ENCODE results near the gene MRGPRF.

Gene MRGPRF

DNA sequence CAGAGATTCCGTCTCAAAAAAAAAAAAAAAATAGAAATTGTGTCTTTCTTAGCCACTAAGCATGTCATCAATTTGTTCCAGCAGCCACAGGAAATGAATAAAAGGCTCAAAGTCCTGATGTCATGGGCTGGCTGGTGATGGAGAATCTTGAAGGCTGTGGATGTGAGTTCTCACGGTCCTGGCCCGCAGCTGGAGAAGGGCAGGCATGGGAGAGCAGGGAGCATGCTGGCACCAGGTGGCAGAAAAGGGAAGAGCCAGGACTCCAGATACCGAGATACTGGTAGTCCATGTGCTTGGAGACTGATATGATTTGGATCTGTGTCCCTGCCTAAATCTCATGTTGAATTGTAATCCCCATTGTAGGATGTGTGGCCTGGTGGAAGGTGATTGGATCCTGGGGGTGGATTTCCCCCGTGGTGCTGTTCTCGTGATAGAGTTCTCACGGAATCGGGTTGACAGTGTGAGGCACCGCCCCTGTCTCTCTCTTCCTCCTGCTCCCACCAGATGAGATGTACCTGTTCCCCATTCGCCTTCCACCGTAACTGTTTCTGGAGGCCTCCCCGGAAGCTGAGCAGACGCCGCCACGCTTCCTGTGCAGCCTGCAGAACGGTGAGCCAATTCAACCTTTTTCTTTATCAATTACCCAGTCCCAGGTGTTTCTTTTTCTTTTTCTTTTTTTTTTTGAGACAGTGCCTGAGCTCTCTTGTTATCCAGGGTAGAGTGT, 50.4 kb downstream of the MRGPRF start:
- no peak for FAIRE-seq
- TF ChIP-seq POU2F2 (IDR thresholded peaks at IDR 0.05; ENCODE audit: low read depth, low read length) (no peak), POLR2A (IDR thresholded peaks at IDR 0.05; ENCODE audit: low read depth, low read length) (no peak), SPI1 (IDR thresholded peaks at IDR 0.05; ENCODE audit: low read depth, low read length) (no peak), POLR2AphosphoS5 (IDR thresholded peaks at IDR 0.05; ENCODE audit: low read depth, low read length) (no peak), TAF1 (IDR thresholded peaks at IDR 0.05; ENCODE audit: low read depth, low read length) (no peak), PAX5 (IDR thresholded peaks at IDR 0.05; ENCODE audit: insufficient read depth, low read length, severe bottlenecking) (no peak)

DNA sequence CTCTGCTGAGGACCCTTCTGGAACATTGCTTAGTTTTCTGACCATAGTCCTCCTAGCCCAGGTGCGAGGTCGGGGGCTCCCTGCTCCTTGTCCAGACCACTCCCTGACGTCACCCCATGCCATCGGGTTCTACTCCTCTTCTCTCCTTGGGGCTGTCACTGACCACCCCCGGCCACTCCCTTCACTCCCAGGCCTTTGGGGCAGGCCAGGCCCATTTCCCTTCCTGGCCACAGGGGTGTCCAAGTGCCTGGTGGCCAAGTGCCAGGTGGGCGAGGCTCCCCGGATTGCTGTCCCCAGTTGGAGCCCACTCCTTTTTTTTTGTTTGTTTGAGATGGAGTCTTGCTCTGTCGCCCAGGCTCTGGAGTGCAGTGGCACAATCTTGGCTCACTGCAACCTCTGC, 51.8 kb downstream of the MRGPRF start:
- TF ChIP-seq POU2F2 (IDR thresholded peaks at IDR 0.05; ENCODE audit: low read depth, low read length) (no peak), TAF1 (IDR thresholded peaks at IDR 0.05; ENCODE audit: low read depth, low read length) (no peak), POLR2A (IDR thresholded peaks at IDR 0.05; ENCODE audit: low read depth, low read length) (no peak), POLR2AphosphoS5 (IDR thresholded peaks at IDR 0.05; ENCODE audit: low read depth, low read length) (no peak), SPI1 (IDR thresholded peaks at IDR 0.05; ENCODE audit: low read depth, low read length) (no peak), PAX5 (IDR thresholded peaks at IDR 0.05; ENCODE audit: insufficient read depth, low read length, severe bottlenecking) (no peak)
- FAIRE-seq: no peak

More for the DNA sequence above, 50.4 kb downstream of the MRGPRF start:
- no peak for DNase-seq (ENCODE audit: insufficient read length, low spot score)

DNA sequence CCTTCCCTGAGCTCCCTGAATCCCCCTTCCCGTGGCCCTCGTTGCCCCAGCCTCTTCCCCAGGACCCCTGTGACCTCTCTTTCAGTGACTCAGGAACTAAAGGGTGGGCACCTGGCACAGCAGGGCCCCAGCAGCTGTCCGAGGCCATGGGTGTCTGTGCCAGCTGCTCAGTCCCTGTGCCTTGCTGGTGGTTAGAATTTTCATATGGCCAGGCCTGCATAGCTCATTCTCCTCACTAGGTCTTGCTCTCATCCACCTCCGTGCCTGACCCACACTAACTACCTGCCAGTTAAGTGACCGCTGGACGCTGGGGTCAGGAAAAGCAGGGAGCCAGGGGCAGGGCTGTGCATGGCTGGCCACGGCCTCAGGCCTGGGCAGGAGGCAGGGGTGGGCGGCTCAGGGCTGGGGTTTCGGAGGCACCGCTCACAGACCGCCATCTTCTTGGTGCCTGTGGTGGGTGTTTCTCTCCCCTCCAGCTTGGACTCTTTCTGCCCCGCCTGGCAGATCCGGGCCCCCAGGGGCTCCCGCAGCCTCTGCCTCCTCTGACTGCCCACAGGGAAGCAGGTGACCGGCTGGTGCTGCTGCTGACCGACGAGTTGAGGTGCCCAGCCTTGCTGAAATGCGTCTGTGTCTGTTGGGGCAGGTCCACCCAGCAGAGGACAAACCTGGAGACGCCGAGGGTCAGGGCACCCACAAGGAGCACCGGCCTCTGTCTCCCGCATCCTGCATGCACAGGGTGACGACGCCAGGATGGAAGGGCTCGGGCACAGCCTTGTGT, 52.6 kb downstream of the MRGPRF start:
- FAIRE-seq (no peak), DNase-seq (ENCODE audit: insufficient read length, low spot score) (no peak)
- TF ChIP-seq POLR2A (IDR thresholded peaks at IDR 0.05; ENCODE audit: low read depth, low read length) (no peak), PAX5 (IDR thresholded peaks at IDR 0.05; ENCODE audit: insufficient read depth, low read length, severe bottlenecking) (no peak)

More for the DNA sequence above, 51.8 kb downstream of the MRGPRF start:
- no peak for DNase-seq (ENCODE audit: insufficient read length, low spot score)

DNA sequence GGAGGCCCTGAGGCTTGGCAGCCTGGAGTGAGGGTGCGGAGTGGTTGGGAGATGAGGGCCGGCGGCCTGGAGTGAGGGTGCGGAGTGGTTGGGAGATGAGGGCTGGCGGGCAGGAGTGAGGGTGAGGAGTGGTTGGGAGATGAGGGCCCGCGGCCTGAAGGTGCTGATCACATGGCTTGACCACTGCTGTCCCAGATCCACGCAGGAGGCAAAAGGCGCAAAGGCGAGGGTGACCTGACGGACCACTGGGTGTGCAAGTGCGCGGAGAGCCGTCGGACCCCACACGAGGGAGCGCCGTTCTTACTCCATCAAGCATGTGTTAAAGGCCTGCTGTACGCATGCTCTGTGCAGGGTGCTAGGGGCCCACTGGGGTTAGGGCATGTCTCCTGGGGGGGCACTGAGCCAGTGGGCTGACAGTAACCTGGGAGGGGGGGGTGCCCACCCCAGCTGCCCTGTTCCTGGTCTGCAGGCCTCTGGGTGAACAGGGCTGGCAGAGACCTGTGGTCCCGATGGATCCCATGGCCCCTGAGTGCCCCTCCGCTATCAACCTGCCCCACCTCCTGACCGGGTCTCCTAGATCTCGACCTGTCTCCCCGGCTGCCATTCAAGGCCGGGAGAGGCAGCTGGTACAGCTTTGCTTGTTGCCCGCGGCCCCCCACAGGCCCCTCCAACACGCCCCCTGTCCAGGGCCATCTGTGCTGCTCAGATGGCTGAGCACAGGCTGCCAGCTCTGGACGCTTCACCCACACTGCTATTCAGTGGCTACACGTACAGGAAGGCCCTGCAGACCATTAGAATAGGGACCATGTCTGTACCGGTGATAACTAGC, 53.4 kb downstream of the MRGPRF start:
- TF ChIP-seq PAX5 (IDR thresholded peaks at IDR 0.05; ENCODE audit: insufficient read depth, low read length, severe bottlenecking) (no peak), POLR2AphosphoS5 (IDR thresholded peaks at IDR 0.05; ENCODE audit: low read depth, low read length) (no peak), POU2F2 (IDR thresholded peaks at IDR 0.05; ENCODE audit: low read depth, low read length) (no peak), SPI1 (IDR thresholded peaks at IDR 0.05; ENCODE audit: low read depth, low read length) (no peak), POLR2A (IDR thresholded peaks at IDR 0.05; ENCODE audit: low read depth, low read length) (no peak)
- DNase-seq (ENCODE audit: insufficient read length, low spot score): no peak
- FAIRE-seq: no peak

DNA sequence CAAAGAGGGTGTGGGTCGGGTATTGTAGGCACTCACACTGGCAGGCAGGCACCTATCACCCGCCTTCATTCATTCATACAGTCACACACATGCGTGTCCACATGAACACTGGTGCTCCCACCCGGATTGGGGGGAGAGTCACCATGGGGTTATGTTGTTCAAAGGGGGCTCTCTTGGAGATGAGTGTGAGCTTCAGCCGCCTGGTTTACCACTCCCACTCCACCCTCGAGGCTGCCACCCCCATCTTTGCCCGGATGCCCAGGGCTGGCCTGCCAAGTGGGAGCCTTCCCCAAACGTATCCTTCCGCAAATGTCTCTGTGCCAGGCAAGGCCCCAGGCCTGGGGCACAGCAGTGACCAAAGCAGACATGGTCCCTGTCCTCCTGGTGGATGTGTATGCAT, 54.8 kb downstream of the MRGPRF start:
- no peak for FAIRE-seq
- TF ChIP-seq POLR2A (IDR thresholded peaks at IDR 0.05; ENCODE audit: low read depth, low read length): no peak
- no peak for TF ChIP-seq POLR2AphosphoS5 (IDR thresholded peaks at IDR 0.05; ENCODE audit: low read depth, low read length)
- no peak for TF ChIP-seq TAF1 (IDR thresholded peaks at IDR 0.05; ENCODE audit: low read depth, low read length)
- no peak for TF ChIP-seq POU2F2 (IDR thresholded peaks at IDR 0.05; ENCODE audit: low read depth, low read length)
- TF ChIP-seq PAX5 (IDR thresholded peaks at IDR 0.05; ENCODE audit: insufficient read depth, low read length, severe bottlenecking): no peak
- no peak for TF ChIP-seq SPI1 (IDR thresholded peaks at IDR 0.05; ENCODE audit: low read depth, low read length)
- no peak for DNase-seq (ENCODE audit: insufficient read length, low spot score)

DNA sequence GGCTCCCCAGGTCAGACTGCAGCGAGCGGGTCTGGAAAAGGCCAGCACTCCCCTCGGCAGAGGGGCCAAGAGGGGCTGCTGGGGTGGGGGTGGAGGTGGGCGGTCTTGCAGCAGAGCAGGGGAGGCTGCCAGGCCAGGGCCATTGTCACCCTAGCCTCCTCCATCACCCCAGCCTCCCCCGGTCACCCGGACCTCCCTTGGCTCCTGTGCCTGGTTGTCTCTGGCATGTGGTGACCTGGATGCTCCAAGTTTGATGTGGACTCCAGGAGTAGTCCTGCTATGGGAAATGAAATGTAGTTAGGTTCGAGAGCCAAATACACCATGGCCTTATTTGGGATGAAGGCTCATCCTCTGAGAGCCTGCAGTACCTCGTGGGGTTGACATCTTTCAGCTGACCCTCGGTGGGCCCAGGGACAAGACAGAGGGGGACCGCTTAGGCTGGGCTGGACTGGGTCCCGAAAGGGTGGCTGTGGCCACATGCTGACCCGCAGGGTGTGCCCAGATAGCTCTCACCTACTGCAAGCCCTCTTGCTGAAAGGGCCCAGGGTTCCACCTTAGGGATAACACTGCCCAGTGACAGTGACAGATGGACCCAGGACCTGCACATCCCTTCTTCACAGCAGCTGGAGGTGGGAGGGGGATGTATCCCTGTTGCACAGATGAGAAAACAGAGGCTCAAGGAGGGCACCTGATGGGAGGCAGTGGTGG, 56.3 kb downstream of the MRGPRF start:
- DNase-seq (ENCODE audit: insufficient read length, low spot score) (no peak), FAIRE-seq (no peak)
- TF ChIP-seq POLR2AphosphoS5 (IDR thresholded peaks at IDR 0.05; ENCODE audit: low read depth, low read length) (no peak), POLR2A (IDR thresholded peaks at IDR 0.05; ENCODE audit: low read depth, low read length) (no peak), POU2F2 (IDR thresholded peaks at IDR 0.05; ENCODE audit: low read depth, low read length) (no peak), SPI1 (IDR thresholded peaks at IDR 0.05; ENCODE audit: low read depth, low read length) (no peak), TAF1 (IDR thresholded peaks at IDR 0.05; ENCODE audit: low read depth, low read length) (no peak), PAX5 (IDR thresholded peaks at IDR 0.05; ENCODE audit: insufficient read depth, low read length, severe bottlenecking) (no peak)

DNA sequence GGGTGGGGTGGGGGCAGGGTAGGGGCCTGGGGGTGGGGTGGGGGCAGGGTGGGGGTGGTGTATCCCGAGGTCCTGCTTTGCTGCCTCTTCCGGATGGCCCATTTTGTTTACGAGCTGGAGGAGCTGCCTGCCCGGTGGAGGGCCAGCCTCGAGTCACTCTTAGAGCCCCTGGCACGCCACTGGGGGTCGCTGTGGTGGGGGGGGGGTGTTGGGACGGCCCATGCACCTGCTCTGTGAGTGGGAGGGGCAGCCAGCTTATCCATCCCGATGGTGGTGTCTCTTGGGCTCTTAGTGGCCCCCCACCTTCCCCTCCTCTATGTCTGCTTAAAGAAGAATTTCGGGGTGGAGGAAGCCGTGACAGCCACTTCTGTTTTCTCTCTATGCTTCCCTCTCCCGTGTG, 56.9 kb downstream of the MRGPRF start:
- DNase-seq (ENCODE audit: insufficient read length, low spot score): peak; percentile 74
- FAIRE-seq: no peak
- TF ChIP-seq SPI1 (IDR thresholded peaks at IDR 0.05; ENCODE audit: low read depth, low read length) (no peak), PAX5 (IDR thresholded peaks at IDR 0.05; ENCODE audit: insufficient read depth, low read length, severe bottlenecking) (no peak), POLR2A (IDR thresholded peaks at IDR 0.05; ENCODE audit: low read depth, low read length) (no peak), POLR2AphosphoS5 (IDR thresholded peaks at IDR 0.05; ENCODE audit: low read depth, low read length) (no peak), POU2F2 (IDR thresholded peaks at IDR 0.05; ENCODE audit: low read depth, low read length) (no peak), TAF1 (IDR thresholded peaks at IDR 0.05; ENCODE audit: low read depth, low read length) (no peak)

DNA sequence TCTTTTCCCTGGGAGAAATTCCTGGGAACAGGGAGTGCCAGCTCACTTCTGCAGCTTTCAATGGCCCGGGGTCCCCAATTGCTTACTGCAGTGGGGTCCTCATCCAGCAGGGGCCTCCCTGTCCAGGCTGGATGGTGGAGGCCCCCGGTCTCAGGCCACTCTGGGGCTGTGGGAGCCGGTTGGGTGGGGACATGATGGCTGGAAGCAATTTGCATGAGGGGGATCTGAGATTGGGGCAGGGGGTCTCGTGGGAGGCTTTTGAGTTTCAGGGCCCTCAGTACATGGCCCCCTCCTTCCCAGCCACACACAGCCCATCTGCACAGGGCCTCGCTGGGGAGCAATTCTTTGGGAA, 57.5 kb downstream of the MRGPRF start:
- DNase-seq (ENCODE audit: insufficient read length, low spot score) (no peak), FAIRE-seq (no peak)
- no peak for TF ChIP-seq PAX5 (IDR thresholded peaks at IDR 0.05; ENCODE audit: insufficient read depth, low read length, severe bottlenecking)
- no peak for TF ChIP-seq POU2F2 (IDR thresholded peaks at IDR 0.05; ENCODE audit: low read depth, low read length)
- no peak for TF ChIP-seq POLR2A (IDR thresholded peaks at IDR 0.05; ENCODE audit: low read depth, low read length)
- TF ChIP-seq POLR2AphosphoS5 (IDR thresholded peaks at IDR 0.05; ENCODE audit: low read depth, low read length): no peak
- no peak for TF ChIP-seq SPI1 (IDR thresholded peaks at IDR 0.05; ENCODE audit: low read depth, low read length)
- no peak for TF ChIP-seq TAF1 (IDR thresholded peaks at IDR 0.05; ENCODE audit: low read depth, low read length)
